Measurements from ENCODE around the gene VOPP1. TPM values are rescaled to one million over a fixed set of nuclear protein-coding genes. Genes with fewer than 3 reads are reported as not detected.
"Not testable (repeated sequence)": the region's sequence is repeated elsewhere in the genome, so short reads cannot be mapped to it uniquely, and the experiment has no call there.

VOPP1 gene
- total RNA-seq, 5 donors from 2014 or later (not counting 1 experiment from before 2014, with no cell fraction given), result 84.0 to 106 (median 94.8) TPM

- H3K9me3 ChIP-seq; H3K27ac Mint-ChIP-seq; POLR2A ChIA-PET; H3K4me3 ChIP-seq (ENCODE audit: control insufficient read depth in 1 of 2, extremely low read depth in 1 of 2, low read length in 1 of 2); H3K27ac ChIP-seq (ENCODE audit: low read length); H3K36me3 Mint-ChIP-seq; ATAC-seq (replicated peaks in 1 of 4); H3K36me3 ChIP-seq (ENCODE audit: control insufficient read depth in 2 of 2, extremely low read depth in 1 of 2, insufficient read depth in 1 of 2, low read length in 1 of 2); H3K9me3 Mint-ChIP-seq; H3K4me3 Mint-ChIP-seq; DNase-seq: not testable (repeated sequence)
- H3K4me1 Mint-ChIP-seq, result peaks cover 11 to 31% (median 13%) of the 10 kb centered on the region in 3 donors
- peaks cover 7 to 10% of the 10 kb centered on the region in 2 donors for H3K27me3 Mint-ChIP-seq
- peaks cover 0 to 16% of the 10 kb centered on the region in 2 experiments for H3K27me3 ChIP-seq (replicated peaks in 1 of 2; ENCODE audit: control insufficient read depth in 2 of 2, extremely low read depth in 1 of 2, insufficient read depth in 2 of 2, low read length in 1 of 2)
- peaks cover 0 to 19% of the 10 kb centered on the region in 2 experiments for H3K4me1 ChIP-seq (ENCODE audit: control insufficient read depth in 1 of 2, extremely low read depth in 1 of 2, insufficient read depth in 2 of 2, low read length in 2 of 2)
- WGBS (ENCODE audit: insufficient coverage), result 50% methylated on average over 2 of the region's 2 CpGs
- CTCF ChIA-PET, result interaction anchor here in 1 of 2 donors (0.9 to 3.1 kb wide), 3 partner anchors 23 to 164 kb away, joined by 3 to 9 read pairs (median 4); no protein-coding TSS in a partner anchor
Measured at GRCh38 chr7:55597214-55597739, 25.0 kb upstream of the VOPP1 start.

- POLR2A ChIA-PET, result no interaction called here
- DNase-seq (no peak), ATAC-seq (replicated peaks in 1 of 4) (no peak)
- Mint-ChIP-seq H3K27ac (no peak overlapping the region), H3K4me1 (peaks cover 11 to 33% (median 13%) of the 10 kb centered on the region in 3 donors), H3K9me3 (no peaks in the 10 kb centered on the region), H3K36me3 (no peaks in the 10 kb centered on the region), H3K4me3 (no peak overlapping the region), H3K27me3 (peaks cover 5 to 10% of the 10 kb centered on the region in 2 donors)
- Histone ChIP-seq H3K4me3 (ENCODE audit: control insufficient read depth in 1 of 2, extremely low read depth in 1 of 2, low read length in 1 of 2) (no peak overlapping the region), H3K27ac (ENCODE audit: low read length) (no peak overlapping the region), H3K36me3 (ENCODE audit: control insufficient read depth in 2 of 2, extremely low read depth in 1 of 2, insufficient read depth in 1 of 2, low read length in 1 of 2) (no peaks in the 10 kb centered on the region), H3K4me1 (ENCODE audit: control insufficient read depth in 1 of 2, extremely low read depth in 1 of 2, insufficient read depth in 2 of 2, low read length in 2 of 2) (peaks cover 0 to 19% of the 10 kb centered on the region in 2 experiments), H3K9me3 (no peaks in the 10 kb centered on the region), H3K27me3 (replicated peaks in 1 of 2; ENCODE audit: control insufficient read depth in 2 of 2, extremely low read depth in 1 of 2, insufficient read depth in 2 of 2, low read length in 1 of 2) (peaks cover 0 to 21% of the 10 kb centered on the region in 2 experiments)
- 60% methylated on average over 2 of the region's 4 CpGs for WGBS (ENCODE audit: insufficient coverage)
- CTCF ChIA-PET, result interaction anchor here (1.6 to 3.1 kb wide), 2 partner anchors 11 to 163 kb away, joined by 3 to 9 read pairs; no protein-coding TSS in a partner anchor
Measured at GRCh38 chr7:55595511-55595910, 23.2 kb upstream of the VOPP1 start.

GRCh38 chr7:55594870-55595269, 22.6 kb upstream of the VOPP1 start:
- peaks cover 2 to 9% of the 10 kb centered on the region in 2 donors for H3K27me3 Mint-ChIP-seq
- Histone ChIP-seq H3K9me3 (no peaks in the 10 kb centered on the region), H3K4me3 (ENCODE audit: control insufficient read depth in 1 of 2, extremely low read depth in 1 of 2, low read length in 1 of 2) (no peak overlapping the region), H3K4me1 (ENCODE audit: control insufficient read depth in 1 of 2, extremely low read depth in 1 of 2, insufficient read depth in 2 of 2, low read length in 2 of 2) (peaks cover 0 to 19% of the 10 kb centered on the region in 2 experiments), H3K27me3 (replicated peaks in 1 of 2; ENCODE audit: control insufficient read depth in 2 of 2, extremely low read depth in 1 of 2, insufficient read depth in 2 of 2, low read length in 1 of 2) (peaks cover 0 to 27% of the 10 kb centered on the region in 2 experiments), H3K36me3 (ENCODE audit: control insufficient read depth in 2 of 2, extremely low read depth in 1 of 2, insufficient read depth in 1 of 2, low read length in 1 of 2) (no peaks in the 10 kb centered on the region), H3K27ac (ENCODE audit: low read length) (no peak overlapping the region)
- ATAC-seq (replicated peaks in 1 of 4), result no peak
- no peak overlapping the region for H3K4me3 Mint-ChIP-seq
- H3K4me1 Mint-ChIP-seq, result peaks cover 11 to 33% (median 13%) of the 10 kb centered on the region in 3 donors
- H3K36me3 Mint-ChIP-seq, result no peaks in the 10 kb centered on the region
- peak overlapping the region in 1 of 2 donors; percentile 22 for H3K27ac Mint-ChIP-seq
- DNase-seq, result no peak
- POLR2A ChIA-PET, result no interaction called here
- H3K9me3 Mint-ChIP-seq, result no peaks in the 10 kb centered on the region
- CTCF ChIA-PET, result interaction anchor here (0.6 to 1.6 kb wide), 3 partner anchors 8 to 523 kb away, joined by 3 to 4 read pairs (median 3); no protein-coding TSS in a partner anchor

GRCh38 chr7:55594414-55594813, 22.1 kb upstream of the VOPP1 start:
- no peak for DNase-seq
- POLR2A ChIA-PET, result no interaction called here
- no peaks in the 10 kb centered on the region for H3K36me3 ChIP-seq (ENCODE audit: control insufficient read depth in 2 of 2, extremely low read depth in 1 of 2, insufficient read depth in 1 of 2, low read length in 1 of 2)
- peaks cover 2 to 4% of the 10 kb centered on the region in 2 donors for H3K27me3 Mint-ChIP-seq
- peak overlapping the region in 1 of 2 donors; percentile 22 for H3K27ac Mint-ChIP-seq
- H3K9me3 ChIP-seq, result no peaks in the 10 kb centered on the region
- CTCF ChIA-PET, result interaction anchor here (0.6 to 1.6 kb wide), 3 partner anchors 8 to 524 kb away, joined by 3 to 4 read pairs (median 3); no protein-coding TSS in a partner anchor
- peaks cover 11 to 33% (median 13%) of the 10 kb centered on the region in 3 donors for H3K4me1 Mint-ChIP-seq
- no peaks in the 10 kb centered on the region for H3K36me3 Mint-ChIP-seq
- H3K27me3 ChIP-seq (replicated peaks in 1 of 2; ENCODE audit: control insufficient read depth in 2 of 2, extremely low read depth in 1 of 2, insufficient read depth in 2 of 2, low read length in 1 of 2), result peaks cover 0 to 28% of the 10 kb centered on the region in 2 experiments
- ATAC-seq (replicated peaks in 1 of 4), result no peak
- no peaks in the 10 kb centered on the region for H3K9me3 Mint-ChIP-seq
- H3K4me3 ChIP-seq (ENCODE audit: control insufficient read depth in 1 of 2, extremely low read depth in 1 of 2, low read length in 1 of 2), result no peak overlapping the region
- H3K4me3 Mint-ChIP-seq, result no peak overlapping the region
- peaks cover 0 to 19% of the 10 kb centered on the region in 2 experiments for H3K4me1 ChIP-seq (ENCODE audit: control insufficient read depth in 1 of 2, extremely low read depth in 1 of 2, insufficient read depth in 2 of 2, low read length in 2 of 2)
- no peak overlapping the region for H3K27ac ChIP-seq (ENCODE audit: low read length)
- WGBS (ENCODE audit: insufficient coverage), result 81% methylated on average over 3 of the region's 10 CpGs

- DNase-seq (peak in 33 of 35 experiments; percentile 22 to 77 (median 56)), ATAC-seq (replicated peaks in 1 of 4) (peak; percentile 43 to 70 (median 61))
- peaks cover 11 to 33% (median 13%) of the 10 kb centered on the region in 3 donors for H3K4me1 Mint-ChIP-seq
- WGBS (ENCODE audit: insufficient coverage), result 44% methylated on average over 11 of the region's 14 CpGs
- H3K27me3 ChIP-seq (replicated peaks in 1 of 2; ENCODE audit: control insufficient read depth in 2 of 2, extremely low read depth in 1 of 2, insufficient read depth in 2 of 2, low read length in 1 of 2), result peaks cover 0 to 28% of the 10 kb centered on the region in 2 experiments
- no peaks in the 10 kb centered on the region for H3K36me3 Mint-ChIP-seq
- H3K27ac Mint-ChIP-seq, result no peak overlapping the region
- no peak overlapping the region for H3K4me3 Mint-ChIP-seq
- peaks cover 0 to 19% of the 10 kb centered on the region in 2 experiments for H3K4me1 ChIP-seq (ENCODE audit: control insufficient read depth in 1 of 2, extremely low read depth in 1 of 2, insufficient read depth in 2 of 2, low read length in 2 of 2)
- H3K9me3 Mint-ChIP-seq, result no peaks in the 10 kb centered on the region
- no peak overlapping the region for H3K27ac ChIP-seq (ENCODE audit: low read length)
- no peak overlapping the region for H3K4me3 ChIP-seq (ENCODE audit: control insufficient read depth in 1 of 2, extremely low read depth in 1 of 2, low read length in 1 of 2)
- no peaks in the 10 kb centered on the region for H3K36me3 ChIP-seq (ENCODE audit: control insufficient read depth in 2 of 2, extremely low read depth in 1 of 2, insufficient read depth in 1 of 2, low read length in 1 of 2)
- ChIA-PET CTCF (interaction anchor here (0.6 to 1.3 kb wide), 5 partner anchors 7 to 524 kb away, joined by 3 to 5 read pairs (median 3); no protein-coding TSS in a partner anchor), POLR2A (no interaction called here)
- H3K9me3 ChIP-seq, result no peaks in the 10 kb centered on the region
- peaks cover 2 to 3% of the 10 kb centered on the region in 2 donors for H3K27me3 Mint-ChIP-seq
Measured at GRCh38 chr7:55593515-55594318, 21.4 kb upstream of the VOPP1 start.

- Mint-ChIP-seq H3K36me3 (no peaks in the 10 kb centered on the region), H3K4me1 (peaks cover 12 to 32% (median 13%) of the 10 kb centered on the region in 3 donors), H3K27ac (no peak overlapping the region), H3K4me3 (no peak overlapping the region), H3K27me3 (peaks cover 2 to 3% of the 10 kb centered on the region in 2 donors), H3K9me3 (no peaks in the 10 kb centered on the region)
- Histone ChIP-seq H3K9me3 (no peaks in the 10 kb centered on the region), H3K36me3 (ENCODE audit: control insufficient read depth in 2 of 2, extremely low read depth in 1 of 2, insufficient read depth in 1 of 2, low read length in 1 of 2) (no peaks in the 10 kb centered on the region), H3K4me1 (ENCODE audit: control insufficient read depth in 1 of 2, extremely low read depth in 1 of 2, insufficient read depth in 2 of 2, low read length in 2 of 2) (peaks cover 0 to 19% of the 10 kb centered on the region in 2 experiments), H3K4me3 (ENCODE audit: control insufficient read depth in 1 of 2, extremely low read depth in 1 of 2, low read length in 1 of 2) (no peak overlapping the region), H3K27ac (ENCODE audit: low read length) (no peak overlapping the region), H3K27me3 (replicated peaks in 1 of 2; ENCODE audit: control insufficient read depth in 2 of 2, extremely low read depth in 1 of 2, insufficient read depth in 2 of 2, low read length in 1 of 2) (peaks cover 0 to 28% of the 10 kb centered on the region in 2 experiments)
- DNase-seq, result no peak
- CTCF ChIA-PET, result interaction anchor here in 1 of 2 donors (0.6 to 1.3 kb wide), 2 partner anchors 20 to 84 kb away, joined by 3 read pairs; no protein-coding TSS in a partner anchor
- ATAC-seq (replicated peaks in 1 of 4), result no peak
- POLR2A ChIA-PET, result no interaction called here
- WGBS (ENCODE audit: insufficient coverage), result 67% methylated on average over 1 of the region's 4 CpGs
Measured at GRCh38 chr7:55593172-55593514, 20.8 kb upstream of the VOPP1 start.
